Dermis blood vessel endothelial cell (primary cell): Measurements from ENCODE around the gene NOL12. TPM values are rescaled to one million over a fixed set of nuclear protein-coding genes. Genes with fewer than 3 reads are reported as not detected.
A peak's percentile ranks its signal among the peaks of the same experiment; 100 is the strongest.

Experiments used
- DNase-seq: peaks from one replicate; pipeline ENCODE4 v3.0.0; 2010
- total RNA-seq: library from RNA; depleted of rRNA; stranded (reverse); fragments of >200 nt; gene quantifications from 2 replicates; pipeline ENCODE4 v1.2.3, GENCODE V29; 2014

The NOL12 gene
- total RNA-seq, 1 donor from 2014 or later, result 23.1 TPM

DNA sequence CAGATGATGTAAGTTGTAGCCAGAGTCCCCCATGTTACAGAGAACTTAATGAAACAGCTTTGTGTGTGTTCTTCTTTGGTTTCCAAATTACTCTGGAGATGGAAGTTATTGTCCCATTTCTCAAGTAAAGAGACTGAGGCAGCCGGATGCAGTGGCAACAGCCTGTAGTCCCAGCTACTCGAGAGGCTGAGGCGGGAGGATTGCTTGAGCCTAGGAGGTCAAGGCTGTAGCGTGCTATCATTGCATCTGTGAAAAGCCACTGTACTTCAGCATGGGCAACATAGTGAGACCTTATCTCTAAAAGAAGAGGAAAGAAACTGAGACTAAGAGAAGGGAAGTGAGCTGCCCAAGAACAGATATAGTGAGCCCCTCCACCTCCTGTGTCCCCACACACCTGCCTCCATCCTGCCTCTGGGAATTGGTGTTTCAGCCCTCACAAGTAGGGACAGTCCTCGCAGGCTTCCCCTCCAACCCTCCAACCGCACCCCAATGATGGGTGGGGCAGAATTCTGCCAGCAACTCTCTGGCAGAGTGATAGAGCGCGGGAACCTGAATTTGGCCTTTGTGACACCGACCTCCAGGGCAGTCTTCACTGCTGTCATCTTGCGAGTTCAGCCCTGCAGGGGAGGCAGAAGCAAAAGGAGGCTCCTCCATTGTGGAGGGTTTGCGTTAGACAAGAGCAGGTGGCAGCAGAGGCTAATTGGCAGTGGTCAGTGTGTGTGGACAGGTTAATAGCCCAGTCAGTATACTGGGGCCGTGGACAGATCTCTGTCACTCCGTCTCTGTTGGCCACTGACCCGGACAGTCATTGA is 26.0 kb upstream of the NOL12 start:
- no peak for DNase-seq

DNA sequence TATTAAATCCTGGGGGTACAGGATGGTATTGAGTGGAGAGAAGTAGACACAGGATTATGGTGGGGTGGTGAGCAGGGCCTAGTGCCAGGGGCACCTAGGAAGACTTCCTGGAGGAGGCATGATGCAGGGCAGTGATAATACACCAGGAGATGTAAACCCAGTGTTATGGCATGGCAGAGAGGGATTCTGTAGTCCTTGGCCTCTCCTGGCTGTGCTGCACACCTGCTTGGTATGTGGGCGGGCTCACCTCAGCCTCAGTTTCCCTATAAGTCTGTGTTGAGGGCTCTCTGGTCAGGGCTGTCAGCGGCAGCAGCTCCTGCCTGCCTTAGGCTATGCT is 25.5 kb upstream of the NOL12 start:
- DNase-seq, result no peak

DNA sequence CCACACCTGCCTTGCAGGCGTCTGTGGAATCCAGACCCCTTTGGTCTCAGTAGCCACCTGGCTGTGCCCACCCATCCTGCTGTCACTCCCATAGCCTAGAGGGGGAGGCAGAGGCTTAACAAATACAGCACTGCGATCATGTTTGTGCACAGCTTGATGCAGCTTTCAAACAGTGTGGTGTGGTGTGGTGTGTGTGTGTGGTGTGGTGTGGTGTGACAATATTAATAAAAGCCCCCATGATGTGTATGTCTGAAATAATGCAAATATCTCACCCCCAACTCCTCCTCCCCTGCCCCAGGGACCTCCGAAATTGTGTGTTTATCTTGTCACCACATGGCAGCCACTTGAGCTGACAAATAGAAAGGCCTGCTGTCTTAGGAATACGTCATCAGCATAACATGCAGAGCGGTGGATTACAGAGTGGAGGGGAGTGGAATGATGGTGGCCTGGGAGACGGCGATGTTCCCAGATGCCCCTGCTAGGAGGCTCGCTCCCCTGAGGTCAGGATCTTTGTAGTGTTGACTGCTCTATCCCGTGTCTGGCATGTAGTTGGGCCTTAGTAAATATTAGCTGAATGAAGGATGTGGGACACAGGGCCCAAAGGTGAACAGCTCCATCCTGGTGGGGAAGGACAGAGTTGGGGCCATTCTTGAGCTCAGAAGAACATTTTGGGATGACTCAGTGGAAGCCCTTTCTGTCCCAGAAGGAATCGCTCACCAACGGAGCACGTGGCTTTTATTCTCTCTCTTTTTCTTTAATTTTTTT is 24.8 kb upstream of the NOL12 start:
- peak; percentile 57 for DNase-seq

DNA sequence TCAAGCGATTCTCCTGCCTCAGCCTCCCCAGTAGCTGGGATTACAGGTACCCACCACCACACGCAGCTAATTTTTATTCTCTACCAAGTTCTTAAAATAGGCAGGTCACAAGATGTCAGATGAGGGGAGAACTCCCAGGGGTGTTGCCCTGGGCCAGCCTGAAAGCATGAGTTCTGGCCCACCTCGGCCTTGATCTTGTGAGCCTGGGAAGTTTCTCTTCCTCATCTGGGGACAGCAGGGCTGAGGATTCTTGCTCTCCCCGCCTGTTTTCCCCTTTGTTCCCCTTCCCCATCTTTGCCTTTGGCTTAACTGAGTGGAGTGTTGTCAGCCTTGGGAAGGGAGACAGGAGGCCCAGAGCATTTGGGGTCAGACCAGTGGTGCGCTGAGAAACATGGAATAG is 24.1 kb upstream of the NOL12 start:
- no peak for DNase-seq

DNA sequence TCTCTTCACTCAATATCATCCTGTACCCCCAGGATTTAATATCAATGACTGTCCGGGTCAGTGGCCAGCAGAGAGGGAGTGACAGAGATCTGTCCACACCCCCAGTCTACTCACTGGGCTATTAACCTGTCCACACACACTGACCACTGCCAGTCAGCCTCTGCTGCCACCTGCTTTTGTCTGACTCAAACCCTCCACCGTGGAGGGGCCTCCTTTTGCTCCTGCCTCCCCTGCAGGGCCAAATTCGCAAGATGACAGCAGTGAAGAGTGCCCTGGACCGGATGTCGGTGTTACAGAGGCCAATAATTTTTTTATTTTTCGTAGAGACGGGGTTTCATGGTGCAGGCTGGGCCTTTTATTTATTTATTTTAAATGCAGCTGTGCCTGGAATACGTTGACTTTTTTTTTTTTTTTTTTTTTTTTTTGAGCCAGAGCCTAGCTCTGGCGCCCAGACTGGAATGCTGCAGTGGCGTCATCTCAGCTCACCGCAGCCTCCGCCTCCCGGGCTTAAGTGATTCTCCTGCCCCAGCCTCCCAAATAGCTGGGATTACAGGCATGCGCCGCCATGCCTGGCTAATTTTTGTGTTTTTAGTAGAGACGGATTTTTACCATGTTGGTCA is 22.5 kb upstream of the NOL12 start:
- DNase-seq, result no peak

DNA sequence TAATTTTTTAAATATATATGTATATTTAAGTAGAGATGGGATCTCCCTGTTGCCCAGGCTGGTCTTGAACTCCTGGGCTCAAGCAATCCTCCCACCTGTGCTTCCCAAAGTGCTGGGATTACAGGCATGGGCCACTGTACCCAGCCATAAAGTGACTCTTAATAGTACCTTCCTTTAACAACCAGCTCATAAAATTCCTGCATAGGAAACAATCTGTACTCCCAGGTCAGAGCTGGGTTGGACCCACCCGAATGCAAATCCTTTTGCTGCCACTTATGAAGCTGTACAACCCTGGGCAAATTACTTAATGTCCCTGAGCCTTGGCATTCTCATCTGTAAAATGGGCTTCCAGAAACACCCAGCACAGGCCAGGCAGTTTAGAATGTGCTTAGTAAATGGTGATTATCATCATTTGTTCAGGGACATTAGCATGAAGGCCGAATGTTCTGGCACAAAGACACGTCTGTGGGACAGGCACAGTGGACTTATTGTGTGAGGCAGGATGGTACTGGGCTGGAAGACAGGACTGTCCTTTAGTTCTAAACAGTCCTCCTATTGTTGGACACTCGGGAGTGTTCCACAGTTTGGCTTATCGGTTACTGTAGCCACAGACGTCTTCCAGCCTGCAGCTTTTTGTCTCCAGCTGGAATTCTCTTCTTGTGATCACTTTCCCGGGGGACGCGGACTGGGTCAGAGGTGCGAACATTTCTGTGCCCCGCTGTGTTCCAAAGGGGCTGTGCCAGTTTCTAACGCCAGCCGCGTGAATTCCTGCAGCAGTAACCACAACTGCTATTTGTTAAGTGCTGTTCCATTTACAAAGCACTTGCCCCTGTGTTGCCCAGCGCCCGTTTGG is 21.7 kb upstream of the NOL12 start:
- no peak for DNase-seq

DNA sequence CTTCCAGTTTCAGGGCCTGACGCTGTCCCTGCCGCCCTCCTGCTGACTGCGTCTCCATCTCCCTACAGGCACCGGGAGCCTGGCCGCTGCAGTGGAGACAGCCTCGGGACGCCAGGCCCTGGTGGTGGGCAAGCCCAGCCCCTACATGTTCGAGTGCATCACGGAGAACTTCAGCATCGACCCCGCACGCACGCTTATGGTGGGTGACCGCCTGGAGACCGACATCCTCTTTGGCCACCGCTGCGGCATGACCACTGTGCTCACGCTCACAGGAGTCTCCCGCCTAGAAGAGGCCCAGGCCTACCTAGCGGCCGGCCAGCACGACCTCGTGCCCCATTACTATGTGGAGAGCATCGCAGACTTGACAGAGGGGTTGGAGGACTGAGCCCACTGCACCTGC is 20.7 kb upstream of the NOL12 start:
- no peak for DNase-seq

DNA sequence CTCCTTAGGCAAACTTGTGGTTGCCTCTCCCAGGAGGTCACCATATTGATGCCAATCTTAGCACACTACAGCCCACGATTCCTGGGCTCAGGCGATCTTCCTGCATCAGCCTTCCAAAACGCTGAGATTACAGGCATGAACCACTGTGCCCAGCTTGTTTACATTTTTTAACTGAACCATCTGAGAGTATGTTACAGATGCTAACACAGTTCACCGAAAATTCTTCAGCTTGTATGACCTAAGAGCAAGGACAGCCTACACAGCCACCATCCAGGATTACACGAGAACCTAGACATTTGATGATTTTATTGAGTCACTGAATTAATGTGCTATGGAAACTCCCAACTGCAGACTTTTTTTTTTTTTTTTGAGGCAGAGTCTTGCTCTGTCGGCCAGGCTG is 16.6 kb upstream of the NOL12 start:
- DNase-seq, result no peak

DNA sequence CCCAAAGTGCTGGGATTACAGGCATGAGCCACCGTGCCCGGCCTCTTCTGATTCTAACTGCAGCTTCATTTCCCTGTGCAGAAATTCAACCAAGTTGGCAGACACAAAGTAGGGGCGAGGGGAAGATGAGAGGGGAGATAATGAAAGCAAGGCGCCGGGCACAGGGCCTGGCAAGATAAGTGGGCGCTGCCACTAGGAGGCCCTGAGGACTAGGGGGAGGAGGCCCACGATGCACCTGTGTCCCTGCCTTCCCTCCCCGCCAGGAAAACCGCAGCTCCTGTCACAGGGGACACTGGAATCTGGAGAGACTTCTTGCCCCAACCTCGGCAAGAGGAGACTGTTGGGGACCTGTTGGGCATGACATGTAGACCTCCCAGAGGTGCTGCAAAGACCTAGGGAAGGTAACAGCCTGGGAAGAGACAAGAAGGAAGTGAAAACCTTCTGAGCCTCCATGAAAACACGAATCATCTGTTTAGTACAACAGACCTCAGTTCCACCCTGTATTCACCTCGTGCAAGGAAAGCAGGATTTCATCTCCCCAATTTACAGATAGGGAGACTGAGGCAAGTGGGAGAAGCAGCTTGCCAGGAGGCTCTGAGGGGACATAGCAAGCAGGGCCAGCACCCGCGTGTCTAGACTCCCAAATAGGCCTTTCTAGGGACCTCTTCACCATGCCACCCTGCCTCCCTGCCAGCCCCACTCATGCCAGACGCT is 13.8 kb upstream of the NOL12 start:
- DNase-seq, result no peak

DNA sequence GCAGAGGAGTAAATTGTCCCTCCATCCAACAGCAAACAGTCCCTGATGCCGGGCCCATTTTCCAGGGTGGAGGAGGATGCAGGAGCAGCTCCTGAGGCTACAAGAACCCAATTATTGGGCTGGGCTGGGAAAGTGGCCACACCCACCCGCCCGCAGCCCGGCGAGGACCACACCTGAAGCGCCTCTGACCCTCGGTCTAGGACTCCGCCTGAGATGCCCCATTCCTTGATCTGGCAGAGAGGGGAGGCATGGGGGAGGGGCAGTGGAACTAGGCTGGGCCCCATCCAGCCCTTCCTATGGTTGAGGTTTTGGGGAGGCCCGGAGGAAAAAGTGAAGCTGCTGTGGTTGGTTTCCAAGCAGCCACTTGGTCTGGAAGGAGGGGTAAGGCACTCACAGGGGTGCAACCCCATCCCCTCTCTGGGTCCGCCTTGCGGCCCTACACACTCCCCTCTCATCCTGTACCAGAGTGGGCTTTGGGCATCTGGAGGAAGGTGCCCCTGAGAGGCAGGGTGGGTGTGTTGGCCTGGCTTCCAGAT is 13.2 kb upstream of the NOL12 start:
- DNase-seq, result no peak

DNA sequence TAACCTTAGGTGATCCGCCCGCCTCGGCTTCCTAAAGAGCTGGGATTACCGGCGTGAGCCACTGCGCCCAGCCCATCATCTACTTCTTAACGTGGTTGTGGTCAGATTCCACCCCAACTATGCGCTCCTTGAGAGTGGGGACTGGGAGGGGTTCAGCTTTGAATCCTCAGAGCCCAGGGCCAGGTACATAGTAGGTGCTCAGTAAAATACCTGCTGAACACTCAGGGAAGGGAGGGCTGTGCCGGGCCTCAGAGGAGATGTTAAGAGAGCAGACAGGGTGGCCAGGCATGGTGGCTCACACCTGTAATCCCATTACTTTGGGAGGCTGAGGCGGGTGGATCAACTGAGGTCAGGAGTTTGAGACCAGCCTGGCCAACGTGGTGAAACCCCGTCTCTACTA is 11.9 kb upstream of the NOL12 start:
- no peak for DNase-seq

DNA sequence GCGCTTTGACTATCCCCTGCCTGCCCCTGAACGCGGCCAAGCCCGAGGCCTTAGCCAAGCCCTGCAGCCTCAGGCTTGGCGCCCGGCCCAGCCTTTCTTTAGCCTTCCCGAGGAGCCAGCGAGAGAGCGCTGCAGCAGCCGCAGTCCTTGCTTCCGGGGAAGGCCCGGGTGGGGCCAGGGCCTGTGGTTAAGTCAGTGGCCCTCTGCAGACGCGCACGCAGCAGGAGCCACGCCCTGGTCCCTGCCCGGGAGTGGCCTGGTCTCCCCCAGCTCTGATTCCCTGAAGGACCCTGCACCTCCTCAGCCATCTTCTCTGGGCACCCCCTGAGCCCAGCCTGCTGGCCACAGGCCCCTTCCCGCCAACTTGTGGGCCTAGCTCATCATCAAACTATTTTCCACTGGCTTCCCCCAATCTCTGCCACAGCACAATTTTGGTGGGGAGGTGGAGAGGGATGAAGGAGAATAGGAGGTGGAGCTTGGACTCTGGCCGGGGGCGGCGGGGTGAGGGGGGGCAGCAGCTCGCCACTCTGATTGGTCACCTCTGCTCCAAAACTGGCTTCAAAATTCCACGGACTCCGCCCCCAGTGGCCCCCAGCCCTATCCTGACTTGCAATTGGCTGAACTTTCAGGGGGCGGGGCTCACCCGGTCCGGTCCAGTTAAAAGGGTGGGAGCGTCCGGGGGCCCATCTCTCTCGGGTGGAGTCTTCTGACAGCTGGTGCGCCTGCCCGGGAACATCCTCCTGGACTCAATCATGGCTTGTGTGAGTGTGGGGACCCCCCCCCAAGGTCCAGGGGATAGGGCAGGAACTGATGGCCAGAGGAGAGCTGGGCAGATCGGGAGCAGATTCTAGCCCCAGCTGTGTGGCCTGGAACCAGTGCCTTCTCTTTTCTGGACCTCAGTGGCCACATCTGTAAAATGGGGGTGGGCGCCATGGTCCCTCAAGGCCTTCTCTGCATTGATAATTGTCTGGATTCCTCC is 10.9 kb upstream of the NOL12 start, which contains the start of gene LGALS1:
Gene LGALS1 (plus strand): TSS at position 686 of the 979 bp plus-strand sequence. CDS start 67 bp downstream, at position 753.
- peak; percentile 93 for DNase-seq

DNA sequence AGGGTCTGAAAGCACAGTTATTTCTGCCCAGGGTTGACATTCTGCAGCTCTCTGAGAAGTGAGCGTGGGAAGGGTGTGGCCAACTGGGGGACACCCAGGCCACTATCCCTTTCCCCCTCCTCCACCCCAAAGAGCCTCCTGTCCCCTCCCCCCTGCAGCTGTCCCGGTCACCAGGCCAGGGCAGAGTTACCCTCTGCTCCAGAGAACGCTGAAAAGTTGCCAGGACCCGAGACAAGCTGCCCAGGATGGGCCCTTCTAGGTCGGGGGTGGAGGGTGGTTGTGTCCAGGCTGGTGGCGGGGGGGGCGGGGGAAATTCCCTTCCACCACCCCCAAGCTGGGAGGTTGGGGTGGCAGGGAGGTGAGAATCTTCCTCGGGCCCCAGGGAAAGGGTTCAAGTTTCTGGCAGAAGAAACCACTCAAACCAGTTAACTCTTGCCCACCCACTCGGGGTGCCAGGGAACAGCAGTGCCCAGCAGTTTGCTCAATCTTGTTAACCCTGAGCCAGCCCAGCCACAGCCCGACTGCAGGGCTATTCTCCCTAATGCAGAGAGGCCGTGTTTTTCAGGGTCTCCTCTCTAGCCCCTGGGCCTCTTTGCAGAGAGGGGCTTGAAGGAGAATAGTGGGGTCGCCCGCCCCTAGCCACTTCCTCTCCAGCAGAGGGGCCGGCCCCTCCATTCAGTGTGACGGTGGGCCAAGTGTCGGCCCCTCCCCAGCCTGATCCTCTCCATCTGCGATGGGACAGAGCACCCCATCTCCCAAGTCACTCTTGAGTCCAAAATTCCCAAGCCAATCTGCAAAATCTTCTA is 10.0 kb upstream of the NOL12 start:
- no peak for DNase-seq

DNA sequence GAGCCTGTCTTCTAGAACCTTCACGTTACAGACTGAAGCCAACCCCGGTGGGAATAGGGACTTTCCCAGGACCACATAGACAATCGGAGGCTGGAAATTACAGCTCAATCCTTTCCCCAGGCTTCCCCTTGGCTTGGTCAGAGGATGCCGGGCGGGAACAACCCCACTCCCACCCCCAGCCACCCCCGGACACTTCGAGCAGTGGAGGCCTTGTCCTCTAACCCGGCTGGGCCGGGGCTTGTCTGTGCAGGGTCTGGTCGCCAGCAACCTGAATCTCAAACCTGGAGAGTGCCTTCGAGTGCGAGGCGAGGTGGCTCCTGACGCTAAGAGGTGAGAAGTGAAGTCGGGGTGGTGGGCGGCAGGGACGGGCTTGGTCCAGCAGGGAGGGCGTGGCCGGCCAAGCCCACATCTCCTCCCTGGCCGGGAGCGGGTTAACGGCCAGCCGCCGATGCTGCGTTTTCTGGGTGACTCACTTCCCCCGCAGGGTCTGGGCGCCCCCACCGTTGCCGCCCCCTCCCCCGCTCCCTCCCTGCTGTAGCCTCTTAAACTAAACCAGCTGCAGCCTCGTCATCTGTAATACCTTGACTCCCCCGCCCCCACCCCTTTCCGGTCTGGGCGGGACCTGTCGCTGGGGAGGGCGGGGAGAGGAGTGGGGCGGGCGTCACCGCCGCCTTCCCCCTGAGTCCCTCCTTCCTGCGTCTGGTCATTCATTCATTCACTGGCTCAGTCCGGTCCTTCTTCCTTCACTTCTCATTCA is 9.2 kb upstream of the NOL12 start:
- peak; percentile 95 for DNase-seq

DNA sequence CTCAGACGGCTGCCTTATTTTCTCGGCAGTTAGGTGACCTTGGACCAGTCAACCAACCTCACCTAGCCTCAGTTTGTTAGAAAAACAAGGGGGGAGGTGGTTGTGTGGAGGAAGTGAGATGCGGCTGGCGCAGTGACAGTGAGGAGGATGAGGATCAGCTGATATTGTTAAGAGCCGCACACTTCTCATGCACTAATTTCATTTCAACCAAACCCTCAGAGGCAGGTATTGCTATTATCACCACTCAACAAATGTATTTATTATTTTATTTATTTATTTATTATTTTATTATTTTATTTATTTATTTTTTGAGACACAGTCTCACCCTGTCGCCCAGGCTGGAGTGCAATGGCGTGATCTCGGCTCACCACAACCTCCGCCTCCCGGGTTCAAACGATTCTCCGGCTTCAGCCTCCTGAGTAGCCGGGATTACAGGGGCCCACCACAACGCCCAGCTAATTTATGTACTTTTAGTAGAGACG is 8.6 kb upstream of the NOL12 start:
- DNase-seq, result no peak

DNA sequence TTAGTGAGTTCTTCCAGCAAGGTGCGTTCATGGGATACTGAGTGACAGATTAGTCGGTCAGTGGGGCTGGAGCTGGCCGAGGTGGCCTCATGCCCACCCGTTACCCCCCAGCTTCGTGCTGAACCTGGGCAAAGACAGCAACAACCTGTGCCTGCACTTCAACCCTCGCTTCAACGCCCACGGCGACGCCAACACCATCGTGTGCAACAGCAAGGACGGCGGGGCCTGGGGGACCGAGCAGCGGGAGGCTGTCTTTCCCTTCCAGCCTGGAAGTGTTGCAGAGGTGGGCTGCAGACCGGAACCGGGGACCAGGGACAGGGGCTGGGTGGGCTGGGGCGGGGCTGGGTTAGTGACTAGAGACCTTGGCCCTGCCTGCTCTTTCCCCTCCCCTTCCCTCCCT is 7.8 kb upstream of the NOL12 start:
- DNase-seq, result no peak

DNA sequence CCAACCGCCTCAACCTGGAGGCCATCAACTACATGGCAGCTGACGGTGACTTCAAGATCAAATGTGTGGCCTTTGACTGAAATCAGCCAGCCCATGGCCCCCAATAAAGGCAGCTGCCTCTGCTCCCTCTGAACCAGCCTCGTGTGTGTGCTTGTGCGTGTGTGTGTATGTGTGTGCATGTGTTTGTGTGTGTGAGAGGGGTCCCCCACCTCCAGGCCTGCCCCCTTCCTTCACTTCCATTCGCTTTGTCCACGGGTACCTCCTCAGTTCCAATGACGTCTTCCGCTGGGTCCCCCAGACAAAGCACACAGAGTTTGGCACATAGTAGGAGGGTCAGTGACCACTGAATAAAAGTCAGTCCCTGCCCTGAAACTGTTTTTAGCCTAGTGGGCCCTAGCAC is 6.5 kb upstream of the NOL12 start:
- DNase-seq, result no peak

DNA sequence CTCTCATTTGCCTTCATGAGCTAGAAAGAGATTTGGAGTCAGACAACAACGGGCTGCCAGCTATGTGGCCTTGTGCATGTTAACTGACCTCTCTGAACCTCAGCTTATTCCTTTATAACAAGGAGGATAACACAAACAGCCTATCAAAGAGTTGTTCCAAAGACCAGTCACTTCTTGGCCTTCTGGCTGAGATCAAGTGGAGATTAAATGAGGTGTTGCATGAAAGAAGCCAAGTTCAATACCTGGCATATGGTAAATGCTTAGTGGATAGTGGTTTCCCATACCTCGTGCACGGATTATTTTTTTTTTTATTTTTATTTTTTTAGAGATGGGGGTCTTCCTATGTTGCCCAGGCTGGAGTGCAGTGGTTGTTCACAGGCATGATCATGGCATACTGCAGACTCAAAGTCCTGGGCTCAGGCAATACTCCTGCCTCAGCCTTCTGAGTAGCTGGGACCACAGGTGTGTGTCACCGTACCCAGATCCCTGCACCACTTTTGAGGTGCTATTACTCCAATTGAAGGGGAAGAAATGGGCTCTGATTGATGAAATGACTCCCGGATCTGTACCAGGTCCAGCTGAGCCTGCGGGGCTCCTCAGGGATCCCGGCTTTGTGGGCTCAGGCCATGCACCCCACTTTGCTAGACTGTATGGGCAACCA is 5.8 kb upstream of the NOL12 start:
- no peak for DNase-seq
